Esophagus squamous epithelium (tissue), 4 donors: ENCODE measurements around the gene IRF2.

Experiments
- CTCF ChIP-seq, 6 experiments: fragments of 450-650 bp in 4 of 6; fragments of 200-600 bp in 2 of 6; sonication (generic) in 2 of 6; IDR thresholded peaks; one replicate each; pipeline ENCODE4 v1.5.1; 2016 to 2019; ENCODE audit warnings: antibody characterized with exemption in 6 of 6, mild to moderate bottlenecking in 4 of 6, moderate library complexity in 4 of 6
- POLR2A ChIP-seq, 4 donors: fragments of 450-650 bp; IDR thresholded peaks; one replicate each; pipeline ENCODE4 v1.6.1; 2017; ENCODE audit warnings: antibody characterized with exemption in 4 of 4, mild to moderate bottlenecking in 4 of 4, moderate library complexity in 3 of 4

- no peak for TF ChIP-seq POLR2A (IDR thresholded peaks at IDR 0.05)
- TF ChIP-seq CTCF (IDR thresholded peaks at IDR 0.05), result no peak
These were observed 119.2 kb downstream of the IRF2 start for GRCh38 chr4:184355111-184355604.
